ENCODE data around the gene IL17D. TPM values are rescaled to one million over a fixed set of nuclear protein-coding genes. Genes with fewer than 3 reads are reported as not detected.

The IL17D gene
- total RNA-seq, 2 donors from 2014 or later = 0.66 to 0.78 TPM

DNA sequence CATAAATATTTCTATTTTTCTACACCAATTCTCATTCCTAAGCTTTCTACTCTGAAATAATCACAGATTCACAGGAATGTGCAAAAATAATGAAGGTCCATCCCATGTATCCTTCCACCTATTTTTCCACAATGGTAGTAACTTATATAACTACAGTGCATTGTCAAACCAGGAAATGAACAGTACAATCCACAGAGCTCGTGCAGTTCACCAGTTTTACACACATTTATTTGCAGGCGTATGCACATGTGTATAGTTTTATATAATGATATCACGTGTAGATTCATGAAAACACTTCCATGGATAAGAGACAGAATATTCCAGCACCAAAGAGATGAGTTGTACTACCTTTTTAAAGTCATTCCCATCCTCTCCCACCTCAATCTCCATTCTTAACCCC lies 57.4 kb downstream of the IL17D start:
- Histone ChIP-seq H3K9me3 (no peaks in the 10 kb centered on the region), H3K36me3 (replicated peaks in 1 of 2; ENCODE audit: insufficient read depth in 1 of 2, low read depth in 2 of 2) (no peaks in the 10 kb centered on the region), H3K4me3 (no peak overlapping the region), H3K27ac (no peak overlapping the region), H3K27me3 (no peaks in the 10 kb centered on the region), H3K4me1 (no peaks in the 10 kb centered on the region)
- 83 to 85% methylated on average over 3 of the region's 3 CpGs for WGBS, 2 donors
- intact Hi-C loops (cut with DNase I) = no loop called here
- DNase-seq (no peak), ATAC-seq (no peak)
- TF ChIP-seq POLR2A (IDR thresholded peaks at IDR 0.05) = no peak

DNA sequence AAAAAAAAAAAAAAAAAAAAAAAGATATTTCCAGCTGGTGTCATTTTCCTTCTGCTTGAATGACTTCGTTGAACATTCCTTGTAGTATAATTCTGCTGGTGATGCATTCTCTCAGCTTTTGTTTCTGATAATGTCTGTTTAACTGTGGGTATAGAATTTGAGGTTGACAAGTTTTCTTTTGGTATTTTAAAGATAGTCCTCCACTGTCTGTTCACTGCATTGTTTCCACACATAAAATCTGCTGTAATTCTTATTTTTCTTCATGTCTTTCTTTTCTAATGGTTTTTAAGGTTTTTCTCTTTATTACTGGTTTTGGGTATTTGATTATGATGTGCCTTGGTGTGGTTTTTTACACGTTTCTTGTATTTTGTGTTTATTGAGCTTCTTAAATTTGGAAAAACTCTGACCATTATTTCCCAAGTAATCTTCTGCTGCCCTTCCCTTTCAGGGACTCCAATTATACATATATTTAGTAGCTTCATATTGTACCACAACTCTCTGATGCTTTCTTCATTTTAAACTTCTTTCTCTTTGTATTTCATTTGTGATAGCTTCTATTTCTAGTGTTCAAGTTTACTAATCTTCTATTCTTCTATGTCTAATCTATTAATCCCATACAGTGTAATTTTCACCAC lies 63.9 kb downstream of the IL17D start:
- 90 to 97% methylated on average over 2 of the region's 2 CpGs for WGBS, 2 donors
- Histone ChIP-seq H3K9me3 (no peaks in the 10 kb centered on the region), H3K27ac (no peak overlapping the region), H3K4me1 (peaks cover 3% of the 10 kb centered on the region), H3K36me3 (replicated peaks in 1 of 2; ENCODE audit: insufficient read depth in 1 of 2, low read depth in 2 of 2) (no peaks in the 10 kb centered on the region), H3K4me3 (no peak overlapping the region), H3K27me3 (no peaks in the 10 kb centered on the region)
- TF ChIP-seq CTCF (IDR thresholded peaks at IDR 0.05) = no peak
- TF ChIP-seq POLR2A (IDR thresholded peaks at IDR 0.05) = no peak
- ATAC-seq = no peak
- no peak for DNase-seq
- intact Hi-C loops (cut with DNase I) = no loop called here

GRCh38 chr13:20769091-20769490 lies 65.6 kb downstream of the IL17D start:
- no peak overlapping the region for H3K27ac ChIP-seq
- 38 to 58% methylated on average over 2 of the region's 2 CpGs for WGBS, 2 donors
- H3K36me3 ChIP-seq (replicated peaks in 1 of 2; ENCODE audit: insufficient read depth in 1 of 2, low read depth in 2 of 2) = no peaks in the 10 kb centered on the region
- TF ChIP-seq POLR2A (IDR thresholded peaks at IDR 0.05) (no peak), CTCF (IDR thresholded peaks at IDR 0.05) (no peak)
- H3K4me1 ChIP-seq = peaks cover 11% of the 10 kb centered on the region
- intact Hi-C loops (cut with DNase I) = no loop called here
- no peak for DNase-seq
- no peaks in the 10 kb centered on the region for H3K27me3 ChIP-seq
- ATAC-seq = no peak
- no peak overlapping the region for H3K4me3 ChIP-seq
- no peaks in the 10 kb centered on the region for H3K9me3 ChIP-seq

DNA sequence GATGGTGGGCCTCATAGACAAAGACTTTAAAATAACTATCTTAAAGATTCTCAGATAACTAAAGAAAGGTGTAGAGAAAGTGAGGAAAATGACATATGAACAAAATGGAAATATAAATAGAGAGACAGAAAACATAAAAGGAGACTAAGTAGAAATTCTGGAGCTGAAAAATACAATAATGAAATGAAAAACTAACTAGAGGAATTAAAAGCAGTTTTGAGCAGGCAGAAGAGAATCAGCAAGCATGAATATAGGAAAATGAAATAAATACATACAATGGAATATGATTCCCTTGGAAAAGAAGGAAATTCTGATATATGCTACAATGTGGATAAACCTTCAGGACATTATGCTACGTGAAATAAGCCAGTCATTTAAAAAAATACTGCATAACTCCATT lies 66.3 kb downstream of the IL17D start:
- ATAC-seq (no peak), DNase-seq (no peak)
- H3K27ac ChIP-seq = no peak overlapping the region
- no peaks in the 10 kb centered on the region for H3K9me3 ChIP-seq
- H3K36me3 ChIP-seq (replicated peaks in 1 of 2; ENCODE audit: insufficient read depth in 1 of 2, low read depth in 2 of 2) = no peaks in the 10 kb centered on the region
- 100% methylated on average over 1 of the region's 1 CpG for WGBS, 2 donors
- H3K27me3 ChIP-seq = no peaks in the 10 kb centered on the region
- no peak for TF ChIP-seq POLR2A (IDR thresholded peaks at IDR 0.05)
- TF ChIP-seq CTCF (IDR thresholded peaks at IDR 0.05) = no peak
- H3K4me1 ChIP-seq = peaks cover 13% of the 10 kb centered on the region
- H3K4me3 ChIP-seq = no peak overlapping the region
- intact Hi-C loops (cut with DNase I) = no loop called here

Other genes starting within 250 kb of the IL17D start
- gene CRYL1, start 177.8 kb upstream of the IL17D start, total RNA-seq = 10 to 100 TPM; 14.5 to 32.2 TPM
- 10 to 100 TPM in 1 of 2 donors, 1 to 10 TPM in 1; 9.6 to 16.5 TPM for gene IFT88, start 136.5 kb upstream of the IL17D start, total RNA-seq
- 1 to 10 TPM; 3.3 to 7.0 TPM for gene EEF1AKMT1, start 70.3 kb downstream of the IL17D start, total RNA-seq
- 1 to 10 TPM; 9.1 to 9.6 TPM for gene XPO4, start 199.0 kb downstream of the IL17D start, total RNA-seq

Measured in body of pancreas (tissue), 4 donors.